Endodermal cell (in vitro differentiated cells): ENCODE data around the gene RPL18. TPM values are rescaled to one million over a fixed set of nuclear protein-coding genes. Genes with fewer than 3 reads are reported as not detected.

Experiments
- DNase-seq: peaks from one replicate; pipeline ENCODE4 v3.0.0-alpha.2; 2017
- H3K27ac ChIP-seq: 2 replicates; pipeline ENCODE4 v1.5.1; 2013; ENCODE audit warnings: mild to moderate bottlenecking, low read depth, low read length, moderate library complexity
- H3K27me3 ChIP-seq: 2 replicates; pipeline ENCODE4 v1.6.1; 2013; ENCODE audit warnings: mild to moderate bottlenecking, low read length, moderate library complexity; ENCODE audit not compliant: insufficient read depth, control insufficient read depth, poor library complexity, severe bottlenecking
- H3K36me3 ChIP-seq: 2 replicates; pipeline ENCODE4 v1.7.0; 2013; ENCODE audit warnings: mild to moderate bottlenecking, low read length, moderate library complexity; ENCODE audit not compliant: control insufficient read depth, insufficient read depth
- H3K4me1 ChIP-seq: one replicate; pipeline ENCODE4 v1.7.0; 2013; ENCODE audit warnings: low read length; ENCODE audit not compliant: control insufficient read depth, insufficient read depth
- H3K4me3 ChIP-seq: 2 replicates; pipeline ENCODE4 v1.5.1; 2013; ENCODE audit warnings: mild to moderate bottlenecking, low read length, moderate library complexity
- H3K9ac ChIP-seq: 2 replicates; pipeline ENCODE4 v1.6.1; 2013; ENCODE audit warnings: mild to moderate bottlenecking, low read length, moderate library complexity; ENCODE audit not compliant: poor library complexity, severe bottlenecking; ENCODE audit errors: extremely low read depth
- H3K9me3 ChIP-seq: 2 replicates; pipeline ENCODE4 v1.6.1; 2013; ENCODE audit warnings: mild to moderate bottlenecking, low read length, moderate library complexity; ENCODE audit not compliant: control insufficient read depth
- H3K27ac Mint-ChIP-seq: 2 replicates; pipeline ENCODE4 v1.8.0; 2020; ENCODE audit warnings: mixed read lengths
- H3K27me3 Mint-ChIP-seq: 2 replicates; pipeline ENCODE4 v1.8.0; 2021; ENCODE audit warnings: mild to moderate bottlenecking, mixed read lengths; ENCODE audit not compliant: insufficient read depth
- H3K36me3 Mint-ChIP-seq: 2 replicates; pipeline ENCODE4 v1.8.0; 2020; ENCODE audit warnings: low read depth, mixed read lengths
- H3K4me1 Mint-ChIP-seq: 2 replicates; pipeline ENCODE4 v1.8.0; 2020; ENCODE audit warnings: mixed read lengths
- H3K4me3 Mint-ChIP-seq: 2 replicates; pipeline ENCODE4 v1.8.0; 2020; ENCODE audit warnings: mild to moderate bottlenecking, moderate library complexity, mixed read lengths
- H3K9me3 Mint-ChIP-seq: 2 replicates; pipeline ENCODE4 v1.8.0; 2020; ENCODE audit warnings: mild to moderate bottlenecking, mixed read lengths
- CTCF ChIP-seq: fragments of 200-600 bp; sonication (generic); conservative IDR thresholded peaks from 2 replicates; pipeline ENCODE4 v1.5.0; 2021; ENCODE audit warnings: antibody characterized with exemption, mild to moderate bottlenecking
- WGBS, 2 experiments: methylation state at CpG; one replicate each; pipeline versions ENCODE4 v1.1.5 to v1.1.7; 2013; ENCODE audit warnings: missing lambda C conversion rate in 2 of 2, mixed read lengths in 1 of 2; ENCODE audit not compliant: insufficient coverage in 1 of 2, insufficient read length in 1 of 2; 5-methylcytosine and 5-hydroxymethylcytosine counted together
- total RNA-seq, 2 donors: library from RNA; stranded (reverse); fragmentation: NEBNext Ultra II Directional in 1 of 2; extraction: Animal tissue kit (Norgen Biotek cat#: 25700) in 1 of 2; gene quantifications; 2 replicates in 1 of 2; 3 replicates in 1 of 2; pipeline ENCODE4 v1.2.1, GENCODE V29; 2021

RPL18 gene
- total RNA-seq, 2 donors from 2014 or later: 1,531 to 1,574 TPM

GRCh38 chr19:48654299-48655059 lies 35.5 kb upstream of the RPL18 start:
- Histone ChIP-seq H3K9me3 (no peaks in the 10 kb centered on the region), H3K27ac (no peak overlapping the region), H3K4me3 (no peak overlapping the region), H3K36me3 (no peaks in the 10 kb centered on the region), H3K9ac (no peak overlapping the region), H3K27me3 (no peaks in the 10 kb centered on the region), H3K4me1 (no peaks in the 10 kb centered on the region)
- Mint-ChIP-seq H3K9me3 (peaks cover 6% of the 10 kb centered on the region), H3K4me1 (peaks cover 16% of the 10 kb centered on the region), H3K4me3 (no peak overlapping the region), H3K27ac (peak overlapping the region; percentile 30), H3K36me3 (no peaks in the 10 kb centered on the region), H3K27me3 (peaks cover 2% of the 10 kb centered on the region)
- no peak for TF ChIP-seq CTCF
- no peak for DNase-seq
- 80% methylated on average over 5 to 11 of the region's 11 CpGs for WGBS, 2 experiments

DNA sequence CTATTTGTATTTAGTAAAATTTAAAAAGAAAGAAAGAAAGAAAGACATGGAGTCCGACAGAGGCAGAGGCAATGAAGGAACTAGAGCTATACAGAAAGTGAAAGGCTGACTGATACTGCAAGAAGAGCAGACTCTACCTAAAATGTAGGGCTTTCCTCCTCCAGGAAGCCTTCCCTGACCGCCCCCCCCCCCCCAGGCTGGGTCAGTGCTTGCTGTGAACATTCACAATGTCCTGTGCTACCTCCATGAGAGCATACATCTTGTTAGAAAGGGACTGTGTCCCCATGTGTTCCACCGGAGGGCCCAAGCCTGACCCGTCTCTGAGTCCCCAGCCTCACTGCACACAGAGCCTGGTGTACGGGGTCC lies 32.7 kb upstream of the RPL18 start:
- H3K4me3 Mint-ChIP-seq: no peak overlapping the region
- Histone ChIP-seq H3K9ac (no peak overlapping the region), H3K27ac (no peak overlapping the region), H3K36me3 (no peaks in the 10 kb centered on the region), H3K4me3 (no peak overlapping the region), H3K4me1 (no peaks in the 10 kb centered on the region), H3K27me3 (no peaks in the 10 kb centered on the region), H3K9me3 (no peaks in the 10 kb centered on the region)
- H3K36me3 Mint-ChIP-seq: no peaks in the 10 kb centered on the region
- peaks cover 6% of the 10 kb centered on the region for H3K9me3 Mint-ChIP-seq
- no peak for TF ChIP-seq CTCF
- WGBS, 2 experiments: 80% methylated on average over 4 to 5 of the region's 5 CpGs
- H3K4me1 Mint-ChIP-seq: peaks cover 14% of the 10 kb centered on the region
- H3K27me3 Mint-ChIP-seq: no peaks in the 10 kb centered on the region
- H3K27ac Mint-ChIP-seq: no peak overlapping the region
- no peak for DNase-seq

GRCh38 chr19:48650974-48651682 lies 32.1 kb upstream of the RPL18 start:
- no peaks in the 10 kb centered on the region for H3K27me3 Mint-ChIP-seq

More at GRCh38 chr19:48650974-48651682, 32.1 kb upstream of the RPL18 start:
- Mint-ChIP-seq H3K4me1 (peaks cover 13% of the 10 kb centered on the region), H3K36me3 (no peaks in the 10 kb centered on the region), H3K27ac (no peak overlapping the region), H3K9me3 (peaks cover 6% of the 10 kb centered on the region), H3K4me3 (no peak overlapping the region)
- no peak for TF ChIP-seq CTCF
- no peaks in the 10 kb centered on the region for H3K36me3 ChIP-seq
- H3K9me3 ChIP-seq: no peaks in the 10 kb centered on the region
- WGBS, 2 experiments: 93 to 96% methylated on average over 10 to 11 of the region's 12 CpGs
- no peaks in the 10 kb centered on the region for H3K4me1 ChIP-seq
- no peak overlapping the region for H3K9ac ChIP-seq
- no peak for DNase-seq
- no peak overlapping the region for H3K27ac ChIP-seq
- H3K27me3 ChIP-seq: no peaks in the 10 kb centered on the region
- no peak overlapping the region for H3K4me3 ChIP-seq
